Large intestine (tissue), 3 donors: ENCODE measurements around the gene DMD. TPM values are rescaled to one million over a fixed set of nuclear protein-coding genes. Genes with fewer than 3 reads are reported as not detected.
"Not testable (repeated sequence)": the region's sequence is repeated elsewhere in the genome, so short reads cannot be mapped to it uniquely, and the experiment has no call there.

Source experiments
- DNase-seq, 2 donors: peaks; one replicate each; pipeline versions ENCODE4 v3.0.0 to v3.0.0-alpha.2; 2013
- H3K27ac ChIP-seq: one replicate; pipeline ENCODE4 v1.5.1; 2013; ENCODE audit warnings: low read length
- H3K27me3 ChIP-seq: 2 replicates; pipeline ENCODE4 v1.6.1; 2013; ENCODE audit warnings: low read length; ENCODE audit not compliant: control insufficient read depth, insufficient read depth
- H3K36me3 ChIP-seq: 2 replicates; pipeline ENCODE4 v1.6.1; 2013; ENCODE audit warnings: low read length; ENCODE audit not compliant: control insufficient read depth, insufficient read depth
- H3K4me1 ChIP-seq: one replicate; pipeline ENCODE4 v1.6.1; 2013; ENCODE audit warnings: low read length; ENCODE audit not compliant: control insufficient read depth, insufficient read depth
- H3K4me3 ChIP-seq: one replicate; pipeline ENCODE4 v1.5.1; 2013; ENCODE audit warnings: low read length
- H3K9me3 ChIP-seq: one replicate; pipeline ENCODE4 v1.6.1; 2013; ENCODE audit warnings: mild to moderate bottlenecking, low read depth, low read length, moderate library complexity; ENCODE audit not compliant: control insufficient read depth
- WGBS: methylation state at CpG from one replicate; pipeline ENCODE4 v1.1.5; 2013; ENCODE audit warnings: low lambda C conversion rate; ENCODE audit not compliant: insufficient coverage; 5-methylcytosine and 5-hydroxymethylcytosine counted together
- polyA plus RNA-seq: library from polyadenylated mRNA; unstranded; fragments of 120-200 nt; gene quantifications from one replicate; pipeline ENCODE4 v1.2.1, GENCODE V29; 2013

Gene DMD
- polyA plus RNA-seq, 1 donor = 23.3 TPM

DNA sequence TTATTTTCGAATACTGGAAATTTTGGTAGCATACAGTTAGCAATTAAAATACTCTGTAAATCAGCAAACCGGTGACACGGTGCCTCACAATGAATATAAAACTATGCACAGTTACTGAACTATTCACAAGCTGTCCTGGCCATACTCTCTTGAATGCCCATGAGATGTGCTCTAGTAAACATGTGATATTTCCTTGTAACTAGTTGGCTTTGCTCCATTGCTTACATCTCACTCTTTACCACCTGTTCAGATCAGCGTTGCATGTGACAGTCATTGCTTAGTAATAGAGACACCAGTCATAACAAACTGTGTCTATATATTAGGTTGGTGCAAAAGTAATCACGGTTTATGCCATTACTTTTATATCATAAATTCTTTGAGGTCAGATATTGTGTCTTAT lies 1241.6 kb downstream of the DMD start:
- WGBS = no CpG with 5 or more reads among the region's 5 CpGs
- no peak for DNase-seq

DNA sequence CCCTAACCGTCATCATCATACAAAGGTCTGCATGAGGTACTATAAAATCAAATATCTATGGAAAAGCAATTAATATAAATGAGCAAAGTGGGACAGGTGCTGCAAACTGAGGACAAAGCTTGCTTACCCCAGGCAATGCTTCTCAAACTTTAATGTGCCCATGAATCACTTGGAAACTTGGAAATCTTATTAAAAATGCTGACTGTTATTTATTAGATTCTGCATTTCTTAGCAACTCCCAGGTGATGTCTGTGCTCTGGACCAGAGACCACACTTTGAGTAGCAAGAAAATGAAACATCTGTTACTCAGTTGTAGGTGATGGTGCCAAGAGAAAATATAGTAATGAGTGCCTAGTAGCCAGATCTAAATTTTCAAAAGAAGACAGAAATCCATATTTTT lies 1249.1 kb downstream of the DMD start:
- no peak overlapping the region for H3K4me3 ChIP-seq
- no peak overlapping the region for H3K27ac ChIP-seq
- no peaks in the 10 kb centered on the region for H3K4me1 ChIP-seq
- WGBS = no CpG with 5 or more reads among the region's 1 CpG
- H3K36me3 ChIP-seq = no peaks in the 10 kb centered on the region
- H3K9me3 ChIP-seq = no peaks in the 10 kb centered on the region
- H3K27me3 ChIP-seq = no peaks in the 10 kb centered on the region
- DNase-seq = no peak

More for the DNA sequence above, 1241.6 kb downstream of the DMD start:
- Histone ChIP-seq H3K27ac (no peak overlapping the region), H3K4me3 (no peak overlapping the region), H3K4me1 (peaks cover 12% of the 10 kb centered on the region), H3K36me3 (no peaks in the 10 kb centered on the region), H3K27me3 (no peaks in the 10 kb centered on the region), H3K9me3 (no peaks in the 10 kb centered on the region)

DNA sequence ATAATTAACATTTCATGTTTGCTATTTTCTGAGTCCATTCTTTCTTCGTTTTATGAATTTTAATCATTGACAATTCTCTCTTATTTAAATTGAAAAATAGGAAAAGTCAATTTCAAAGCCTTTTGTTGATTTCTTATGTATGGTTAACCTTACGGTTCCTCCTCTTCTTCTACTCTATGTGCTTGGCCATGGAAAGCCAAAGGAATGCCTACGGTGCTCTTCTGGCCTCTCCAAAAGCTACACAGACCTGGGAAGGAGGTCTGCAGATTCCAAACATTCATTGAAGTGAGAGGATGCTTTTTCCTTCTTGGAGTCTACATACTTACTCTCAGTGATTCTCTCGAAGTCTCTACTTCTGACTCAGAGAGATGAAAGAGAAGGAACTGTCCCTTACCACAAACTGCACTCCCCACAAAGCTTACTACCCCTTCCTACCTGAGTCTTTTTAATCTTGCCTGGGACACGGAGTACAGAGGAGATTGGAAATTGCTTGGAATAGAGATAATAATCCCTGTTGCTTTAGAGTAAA lies 1276.4 kb downstream of the DMD start:
- no peak overlapping the region for H3K4me3 ChIP-seq
- H3K27ac ChIP-seq = no peak overlapping the region
- H3K4me1 ChIP-seq = no peaks in the 10 kb centered on the region
- no peaks in the 10 kb centered on the region for H3K27me3 ChIP-seq
- H3K36me3 ChIP-seq = no peaks in the 10 kb centered on the region
- DNase-seq = no peak
- WGBS = 83% methylated on average over 1 of the region's 5 CpGs
- no peaks in the 10 kb centered on the region for H3K9me3 ChIP-seq

DNA sequence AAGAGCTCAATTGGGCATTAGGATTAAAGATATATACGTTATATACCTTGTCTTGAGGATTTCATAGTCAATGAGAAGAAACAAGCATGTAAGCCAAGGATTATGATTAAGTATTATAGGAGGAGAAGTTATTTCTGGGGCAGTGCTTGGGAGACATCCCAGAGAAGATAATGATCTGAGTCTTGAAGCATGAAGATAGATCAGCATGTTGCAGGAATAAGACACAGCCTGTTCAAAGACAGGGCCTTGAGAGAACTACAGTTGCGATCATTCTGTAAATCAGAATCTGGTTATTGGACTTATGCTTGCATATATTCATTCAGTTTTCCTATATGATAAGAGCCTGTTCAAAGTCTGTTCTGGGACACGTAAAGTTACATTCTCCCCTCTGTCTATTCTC lies 1277.3 kb downstream of the DMD start:
- Histone ChIP-seq H3K4me1 (no peaks in the 10 kb centered on the region), H3K4me3 (no peak overlapping the region), H3K27ac (no peak overlapping the region), H3K36me3 (no peaks in the 10 kb centered on the region), H3K9me3 (no peaks in the 10 kb centered on the region), H3K27me3 (no peaks in the 10 kb centered on the region)
- WGBS = 100% methylated on average over 1 of the region's 3 CpGs
- DNase-seq = no peak

DNA sequence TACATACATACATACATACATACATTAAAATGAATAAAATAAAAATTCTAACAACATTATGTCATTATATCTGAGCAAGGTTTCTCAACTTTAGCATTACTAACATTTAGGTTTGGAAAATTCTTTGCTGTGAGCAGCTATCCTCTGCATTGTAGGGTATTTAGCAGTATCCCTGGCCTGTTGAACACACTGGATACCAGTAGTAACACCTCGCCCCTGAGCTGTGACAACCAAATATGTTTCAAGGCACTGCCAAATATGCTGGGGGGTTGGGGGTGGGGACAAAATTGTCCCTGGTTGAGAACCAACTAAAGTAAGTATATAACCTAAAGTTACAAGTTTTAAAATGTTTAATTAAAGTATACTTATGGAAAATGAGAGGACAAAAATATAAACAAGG lies 1278.6 kb downstream of the DMD start:
- WGBS = no CpG with 5 or more reads among the region's 1 CpG
- DNase-seq = no peak
- H3K27ac ChIP-seq = no peak overlapping the region

DNA sequence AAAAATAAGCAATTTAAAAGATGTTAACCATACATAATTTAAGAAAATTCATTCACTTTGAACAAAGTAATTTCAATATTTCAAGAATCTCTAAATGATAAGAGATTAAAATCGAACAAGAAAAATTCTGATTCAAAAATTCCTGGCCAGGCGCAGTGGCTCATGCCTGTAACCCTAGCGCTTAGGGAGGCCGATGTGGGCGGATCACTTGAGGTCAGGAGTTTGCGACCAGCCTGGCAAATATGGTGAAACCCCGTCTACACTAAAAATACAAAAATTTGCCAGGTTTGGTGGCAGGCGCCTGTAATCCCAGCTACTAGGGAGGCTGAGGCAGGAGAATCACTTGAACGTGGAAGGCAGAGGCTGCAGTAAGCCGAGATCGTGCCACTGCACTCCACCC lies 1279.0 kb downstream of the DMD start:
- not testable (repeated sequence) for H3K27me3 ChIP-seq, H3K9me3 ChIP-seq, H3K36me3 ChIP-seq, DNase-seq, H3K4me3 ChIP-seq, H3K4me1 ChIP-seq, H3K27ac ChIP-seq
- WGBS = no CpG with 5 or more reads among the region's 11 CpGs

More for the DNA sequence above, 1278.6 kb downstream of the DMD start:
- no peak overlapping the region for H3K4me3 ChIP-seq
- no peaks in the 10 kb centered on the region for H3K27me3 ChIP-seq
- H3K36me3 ChIP-seq = no peaks in the 10 kb centered on the region
- H3K4me1 ChIP-seq = no peaks in the 10 kb centered on the region
- H3K9me3 ChIP-seq = no peaks in the 10 kb centered on the region

DNA sequence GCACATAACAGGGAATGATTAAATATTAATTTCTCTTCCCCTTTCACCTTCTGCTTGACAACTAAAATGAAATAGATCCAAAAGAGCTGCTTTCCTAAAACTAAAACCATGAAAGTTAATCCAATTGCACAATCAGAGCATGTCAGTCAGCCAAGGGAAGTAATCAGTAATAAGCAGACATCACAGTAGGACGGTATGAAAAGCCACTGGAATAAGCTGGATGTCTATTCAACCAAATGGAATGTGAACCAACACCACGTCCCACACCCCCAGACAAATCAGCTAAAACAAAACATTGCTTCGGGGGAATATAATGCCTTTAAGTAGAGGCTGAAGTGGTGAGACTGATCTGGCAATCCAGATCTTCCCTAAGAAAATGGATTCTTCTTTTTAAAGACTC lies 1280.1 kb downstream of the DMD start:
- Histone ChIP-seq H3K9me3 (no peaks in the 10 kb centered on the region), H3K36me3 (no peaks in the 10 kb centered on the region), H3K27ac (no peak overlapping the region), H3K27me3 (no peaks in the 10 kb centered on the region), H3K4me1 (no peaks in the 10 kb centered on the region), H3K4me3 (no peak overlapping the region)
- no CpG with 5 or more reads among the region's 3 CpGs for WGBS
- no peak for DNase-seq

DNA sequence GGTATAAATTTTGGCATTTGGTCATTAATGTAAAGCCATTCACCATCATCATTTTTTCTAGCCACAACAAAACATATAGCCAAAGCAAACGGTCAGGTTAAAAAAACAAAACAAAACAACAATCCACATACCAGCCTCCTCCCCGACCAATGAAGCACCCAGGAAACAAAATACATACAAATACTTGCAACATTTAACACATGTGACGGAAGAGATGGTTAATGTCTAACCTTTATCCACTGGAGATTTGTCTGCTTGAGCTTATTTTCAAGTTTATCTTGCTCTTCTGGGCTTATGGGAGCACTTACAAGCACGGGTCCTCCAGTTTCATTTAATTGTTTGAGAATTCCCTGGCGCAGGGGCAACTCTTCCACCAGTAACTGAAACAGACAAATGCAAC lies 1282.0 kb downstream of the DMD start:
- WGBS = no CpG with 5 or more reads among the region's 5 CpGs

DNA sequence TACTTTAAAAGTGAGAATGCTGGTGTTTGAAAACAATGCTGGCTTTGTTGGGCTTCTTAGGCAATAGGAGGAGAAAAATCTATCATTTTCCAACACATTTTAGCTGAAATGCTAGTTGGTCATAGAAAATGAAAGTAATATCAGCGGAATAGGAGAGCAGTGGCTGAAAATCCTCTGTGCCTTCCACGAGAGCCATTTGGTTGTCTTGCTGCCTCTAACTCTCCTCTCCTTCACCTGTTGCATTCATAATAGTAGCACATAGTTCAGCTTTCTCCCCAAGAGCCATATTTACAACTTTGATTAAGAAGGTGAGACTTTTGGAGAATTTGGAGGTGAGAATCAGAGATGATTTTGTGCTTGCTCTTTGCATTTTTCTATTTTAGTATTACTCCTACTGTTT lies 1290.1 kb downstream of the DMD start:
- Histone ChIP-seq H3K4me1 (no peaks in the 10 kb centered on the region), H3K27ac (no peak overlapping the region), H3K9me3 (no peaks in the 10 kb centered on the region), H3K4me3 (no peak overlapping the region), H3K36me3 (no peaks in the 10 kb centered on the region), H3K27me3 (no peaks in the 10 kb centered on the region)
- whole genome bisulfite sequencing = no CpG with 5 or more reads among the region's 2 CpGs
- no peak for DNase-seq

More for the DNA sequence above, 1282.0 kb downstream of the DMD start:
- Histone ChIP-seq H3K27me3 (no peaks in the 10 kb centered on the region), H3K36me3 (no peaks in the 10 kb centered on the region), H3K9me3 (no peaks in the 10 kb centered on the region), H3K4me3 (no peak overlapping the region), H3K27ac (no peak overlapping the region), H3K4me1 (no peaks in the 10 kb centered on the region)
- peak in 1 of 2 donors; percentile 0 for DNase-seq

DNA sequence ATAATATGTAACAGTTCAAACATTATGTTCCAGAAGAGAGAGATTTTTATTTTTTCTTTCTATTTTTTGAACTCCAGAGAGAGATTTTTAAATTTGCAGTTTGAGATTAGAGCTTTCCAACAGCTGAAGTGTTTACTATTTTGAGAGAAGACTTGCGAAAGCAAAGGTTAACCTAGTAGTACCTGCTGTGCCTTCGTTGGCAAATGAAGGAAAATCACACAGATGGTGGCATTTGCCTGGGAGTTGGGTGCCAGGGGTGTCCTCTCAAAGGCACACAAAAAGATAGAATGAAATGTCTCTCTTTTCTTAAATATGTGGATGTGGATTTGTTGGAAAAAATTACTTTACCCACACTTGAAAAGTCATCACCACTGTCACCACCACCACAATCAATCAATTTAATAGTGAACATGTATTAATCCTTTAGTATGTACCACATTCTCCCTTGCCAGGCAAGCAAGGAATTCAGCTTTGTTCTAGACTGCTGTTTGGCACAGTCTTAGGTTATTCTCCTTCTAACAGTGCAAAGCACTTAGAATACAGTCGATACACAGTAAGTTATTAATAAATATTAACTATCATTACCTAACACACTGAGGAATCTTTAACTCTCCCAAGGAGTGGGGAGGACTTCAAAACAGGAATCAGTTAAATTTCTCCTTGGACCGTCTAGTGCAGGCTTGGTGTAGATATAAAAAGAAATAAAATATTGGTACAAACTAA lies 1301.3 kb downstream of the DMD start:
- no peaks in the 10 kb centered on the region for H3K9me3 ChIP-seq
- no peaks in the 10 kb centered on the region for H3K4me1 ChIP-seq
- DNase-seq = no peak
- no peaks in the 10 kb centered on the region for H3K27me3 ChIP-seq
- no peak overlapping the region for H3K4me3 ChIP-seq
- H3K36me3 ChIP-seq = no peaks in the 10 kb centered on the region
- H3K27ac ChIP-seq = no peak overlapping the region
- no CpG with 5 or more reads among the region's 4 CpGs for WGBS

DNA sequence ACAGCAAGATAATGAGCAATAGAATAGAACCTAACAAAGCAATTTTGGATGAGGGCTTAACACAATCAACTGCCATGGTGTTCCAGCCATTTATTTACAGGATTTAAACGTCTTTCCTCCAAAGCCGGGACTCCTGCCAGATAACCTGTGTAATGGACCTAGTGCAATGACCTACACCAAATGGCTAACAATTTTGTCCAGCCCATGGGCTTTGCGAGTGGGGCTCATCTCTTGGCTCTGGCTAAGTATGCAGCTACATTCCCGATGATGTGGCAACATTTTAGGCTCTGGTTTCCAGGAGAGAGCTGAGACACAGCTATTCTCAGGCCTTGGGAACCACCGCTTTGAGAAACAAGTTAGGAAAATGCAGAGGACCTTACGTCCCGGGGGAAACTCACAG lies 1317.2 kb downstream of the DMD start:
- no CpG with 5 or more reads among the region's 7 CpGs for WGBS

More for the DNA sequence above, 1317.2 kb downstream of the DMD start:
- no peak for DNase-seq
- no peaks in the 10 kb centered on the region for H3K36me3 ChIP-seq
- no peak overlapping the region for H3K4me3 ChIP-seq
- no peaks in the 10 kb centered on the region for H3K27me3 ChIP-seq
- no peaks in the 10 kb centered on the region for H3K4me1 ChIP-seq
- no peaks in the 10 kb centered on the region for H3K9me3 ChIP-seq
- no peak overlapping the region for H3K27ac ChIP-seq
